GM12801 (cell line): ENCODE measurements around the gene CEP70.

Experiments
- TF ChIP-seq, protein P1 (sequence below): IDR thresholded peaks from one replicate; pipeline ENCODE4 v1.5.1; 2011; ENCODE audit warnings: control low read depth; ENCODE audit not compliant: insufficient read length; ENCODE audit errors: extremely low read depth

CEP70 gene

GRCh38 chr3:138547342-138547975 is 46.6 kb downstream of the CEP70 start:
- TF ChIP-seq, protein P1, sequence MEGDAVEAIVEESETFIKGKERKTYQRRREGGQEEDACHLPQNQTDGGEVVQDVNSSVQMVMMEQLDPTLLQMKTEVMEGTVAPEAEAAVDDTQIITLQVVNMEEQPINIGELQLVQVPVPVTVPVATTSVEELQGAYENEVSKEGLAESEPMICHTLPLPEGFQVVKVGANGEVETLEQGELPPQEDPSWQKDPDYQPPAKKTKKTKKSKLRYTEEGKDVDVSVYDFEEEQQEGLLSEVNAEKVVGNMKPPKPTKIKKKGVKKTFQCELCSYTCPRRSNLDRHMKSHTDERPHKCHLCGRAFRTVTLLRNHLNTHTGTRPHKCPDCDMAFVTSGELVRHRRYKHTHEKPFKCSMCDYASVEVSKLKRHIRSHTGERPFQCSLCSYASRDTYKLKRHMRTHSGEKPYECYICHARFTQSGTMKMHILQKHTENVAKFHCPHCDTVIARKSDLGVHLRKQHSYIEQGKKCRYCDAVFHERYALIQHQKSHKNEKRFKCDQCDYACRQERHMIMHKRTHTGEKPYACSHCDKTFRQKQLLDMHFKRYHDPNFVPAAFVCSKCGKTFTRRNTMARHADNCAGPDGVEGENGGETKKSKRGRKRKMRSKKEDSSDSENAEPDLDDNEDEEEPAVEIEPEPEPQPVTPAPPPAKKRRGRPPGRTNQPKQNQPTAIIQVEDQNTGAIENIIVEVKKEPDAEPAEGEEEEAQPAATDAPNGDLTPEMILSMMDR, result no peak

DNA sequence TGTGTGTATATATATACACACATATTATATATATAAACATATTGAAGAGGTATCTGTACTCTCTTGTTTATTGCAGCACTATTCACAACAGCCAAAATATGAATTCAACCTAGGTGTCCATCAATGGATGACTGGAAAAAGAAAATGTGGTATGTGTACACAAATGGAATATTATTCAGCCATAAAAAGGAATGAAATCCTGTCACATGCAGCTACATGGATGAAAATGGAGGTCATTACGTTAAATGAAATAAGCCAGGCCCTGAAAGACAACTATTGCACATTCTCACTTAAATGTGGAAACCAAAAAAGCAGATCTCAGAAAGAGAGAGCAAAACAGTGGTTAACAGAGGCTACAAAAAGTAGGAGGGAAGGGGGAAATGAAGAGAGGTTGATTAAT is 49.5 kb downstream of the CEP70 start:
- TF ChIP-seq, protein P1, result no peak

- TF ChIP-seq, protein P1, result no peak
Observed at GRCh38 chr3:138542977-138543376, 51.1 kb downstream of the CEP70 start.

DNA sequence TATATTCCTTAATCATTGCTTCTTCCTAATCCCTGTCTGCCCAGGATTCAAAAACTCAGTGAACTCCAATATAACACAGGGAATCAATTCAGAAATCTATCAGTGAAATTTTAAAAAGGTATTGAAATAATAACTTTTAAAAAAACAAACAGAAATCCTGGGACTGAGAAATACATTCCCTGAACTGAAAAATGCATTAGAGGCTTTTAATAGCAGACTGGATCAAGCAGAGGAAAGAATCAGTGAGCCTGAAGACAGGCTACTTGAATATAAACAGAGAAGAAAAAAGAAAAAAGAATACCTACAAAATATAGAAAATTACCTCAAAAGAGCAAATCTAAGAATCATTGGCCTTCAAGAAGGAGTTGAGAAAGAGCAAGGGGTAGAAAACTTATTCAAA is 54.7 kb downstream of the CEP70 start:
- TF ChIP-seq, protein P1, result no peak

DNA sequence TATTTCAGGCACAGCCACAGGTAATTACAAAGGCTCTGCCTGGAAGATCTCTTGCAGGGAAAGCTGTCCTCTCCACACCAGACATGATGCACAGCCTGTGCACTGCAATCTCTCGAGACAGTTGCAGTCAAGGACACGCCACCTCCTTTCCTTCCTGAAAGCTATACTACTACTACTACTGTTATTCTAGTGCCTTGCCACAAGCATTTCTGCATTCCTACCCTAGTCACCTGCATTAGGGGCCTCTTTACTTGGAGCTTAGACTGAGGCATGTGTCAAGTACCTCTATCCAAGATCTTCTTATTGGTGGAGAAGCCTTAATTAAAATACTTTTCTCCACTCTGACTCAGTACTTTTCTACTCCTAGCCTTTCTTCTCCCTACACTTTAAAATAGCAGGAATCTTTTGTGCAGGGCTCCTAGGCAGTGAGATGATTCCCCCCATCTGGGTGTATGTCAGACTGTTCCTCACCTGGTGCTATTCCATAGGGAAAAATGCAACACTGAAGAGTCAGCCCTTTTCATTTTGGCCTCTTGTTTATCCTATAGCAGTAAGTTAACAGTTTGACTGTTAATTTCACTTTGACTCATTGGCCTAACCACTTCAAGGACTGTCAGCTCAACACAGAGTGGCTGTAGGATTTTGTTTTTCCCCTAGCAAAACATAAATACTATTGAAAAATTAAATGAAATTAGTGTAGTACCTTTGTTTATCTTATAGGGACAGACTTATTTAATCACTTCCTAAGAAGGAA is 80.8 kb downstream of the CEP70 start:
- TF ChIP-seq, protein P1, result no peak

- TF ChIP-seq, protein P1, result no peak
Observed at GRCh38 chr3:138511945-138512344, 82.1 kb downstream of the CEP70 start.

DNA sequence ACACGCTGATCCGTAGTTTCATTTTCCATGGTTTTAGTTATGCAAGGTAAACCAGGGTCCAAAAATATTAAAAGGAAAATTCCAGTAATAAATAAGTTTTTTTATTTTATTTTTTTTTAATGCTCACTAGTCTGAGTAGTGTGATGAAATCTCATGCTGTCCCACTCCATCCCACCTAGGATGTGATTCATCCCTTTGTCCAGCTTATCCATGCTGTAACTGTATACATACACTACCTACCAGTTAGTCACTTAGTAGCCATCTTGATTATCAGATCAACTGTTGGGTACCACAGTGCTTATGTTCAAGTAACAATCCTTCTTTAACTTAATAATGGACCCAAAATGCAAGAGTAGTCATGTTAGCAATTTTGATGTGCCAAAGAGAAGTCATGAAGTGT is 84.5 kb downstream of the CEP70 start:
- TF ChIP-seq, protein P1, result no peak
